GM18508 (cell line): Measurements from ENCODE around the gene SERPINF2.
"Not testable (repeated sequence)": the region's sequence is repeated elsewhere in the genome, so short reads cannot be mapped to it uniquely, and the experiment has no call there.

Source experiments
- ATAC-seq: cut with Tn5 transposase; IDR thresholded peaks from one replicate; pipeline ENCODE4 v1.9.1; 2021; ENCODE audit warnings: moderate number of reproducible peaks; ENCODE audit not compliant: insufficient read depth, unreplicated experiment

Gene SERPINF2

GRCh38 chr17:1758807-1759206, 16.1 kb downstream of the SERPINF2 start:
- no peak for ATAC-seq

DNA sequence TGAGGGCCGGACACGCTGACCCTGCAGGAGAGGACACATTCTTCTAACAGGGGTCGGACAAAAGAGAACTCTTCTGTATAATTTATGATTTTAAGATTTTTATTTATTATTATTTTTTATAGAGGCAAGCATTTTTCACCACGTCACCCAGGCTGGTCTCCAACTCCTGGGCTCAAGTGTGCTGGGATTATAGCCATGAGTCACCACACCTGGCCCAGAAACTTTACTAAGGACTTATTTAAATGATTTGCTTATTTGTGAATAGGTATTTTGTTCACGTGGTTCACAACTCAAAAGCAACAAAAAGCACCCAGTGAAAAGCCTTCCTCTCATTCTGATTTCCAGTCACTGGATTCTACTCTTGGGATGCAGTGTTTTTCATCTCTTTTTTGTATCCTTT, 16.9 kb downstream of the SERPINF2 start:
- no peak for ATAC-seq

- no peak for ATAC-seq
Measured at GRCh38 chr17:1762233-1762900, 19.7 kb downstream of the SERPINF2 start.

DNA sequence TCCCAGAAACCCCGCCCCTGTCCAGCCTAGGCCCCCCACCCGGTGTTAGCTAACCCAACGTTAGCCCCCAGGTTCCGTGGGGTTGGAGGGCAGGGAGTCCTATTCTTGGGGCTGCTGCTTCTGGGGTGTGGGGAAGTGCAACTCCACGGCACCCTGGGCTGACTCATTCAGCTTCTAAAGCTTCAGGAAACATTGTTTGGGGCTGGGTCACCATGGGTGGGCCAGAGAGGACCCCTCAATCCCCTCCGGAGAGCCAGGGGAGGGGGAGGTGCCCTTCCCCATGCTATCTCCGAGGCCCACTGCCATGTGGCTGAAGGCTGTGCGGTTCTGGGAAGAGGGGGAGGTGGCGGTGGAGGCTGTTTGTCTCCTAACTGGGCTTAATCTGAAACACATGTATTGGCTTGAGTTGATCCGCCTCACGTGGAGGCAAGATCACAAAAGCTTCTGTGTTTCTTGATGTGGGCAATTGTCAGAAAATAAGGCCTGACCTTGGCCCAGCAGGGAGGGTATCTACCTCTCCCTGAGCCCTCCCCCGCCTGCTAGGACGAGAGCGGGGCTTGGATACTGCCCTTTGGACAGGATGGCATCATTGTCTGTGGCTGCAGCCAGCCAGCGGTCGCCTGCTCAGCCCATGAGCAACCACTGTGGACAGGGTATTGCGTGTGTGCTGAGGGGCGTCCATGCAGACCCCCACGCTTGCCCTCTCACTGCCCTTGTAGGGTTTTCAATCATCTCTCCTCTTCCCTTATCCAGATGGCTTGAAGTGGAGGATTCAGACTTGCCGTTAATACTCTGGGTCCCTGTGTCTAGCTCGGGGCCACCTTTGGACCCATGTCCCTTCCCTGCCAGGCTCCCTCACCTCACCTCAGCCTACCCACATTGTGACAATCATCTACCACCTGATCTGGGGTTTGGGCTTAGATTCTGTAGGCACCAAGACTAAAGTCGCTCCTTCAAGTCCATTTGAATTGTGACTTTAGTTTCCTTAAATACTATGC, 20.5 kb downstream of the SERPINF2 start:
- no peak for ATAC-seq

GRCh38 chr17:1764284-1764683, 21.6 kb downstream of the SERPINF2 start:
- no peak for ATAC-seq

- ATAC-seq, result not testable (repeated sequence)
Measured at GRCh38 chr17:1764705-1765104, 22.0 kb downstream of the SERPINF2 start.

DNA sequence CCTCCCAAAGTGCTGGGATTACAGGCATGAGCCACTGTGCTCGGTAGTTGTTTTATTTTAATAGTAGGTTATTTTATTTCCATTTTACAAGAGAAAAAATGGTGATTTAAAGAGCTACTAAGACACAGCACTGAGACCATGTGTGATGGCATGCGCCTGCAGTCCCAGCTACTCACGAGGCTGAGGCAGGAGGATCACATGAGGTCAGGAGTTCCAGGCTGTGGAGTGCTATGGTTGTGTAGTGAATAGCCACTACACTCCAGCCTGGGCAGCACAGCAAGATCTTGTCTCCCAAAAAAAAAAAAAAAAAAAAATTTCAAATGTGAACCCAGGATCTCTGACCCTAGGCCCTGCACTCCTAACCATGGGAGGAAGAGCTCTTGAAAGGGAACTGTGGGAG, 22.9 kb downstream of the SERPINF2 start:
- ATAC-seq, result no peak

DNA sequence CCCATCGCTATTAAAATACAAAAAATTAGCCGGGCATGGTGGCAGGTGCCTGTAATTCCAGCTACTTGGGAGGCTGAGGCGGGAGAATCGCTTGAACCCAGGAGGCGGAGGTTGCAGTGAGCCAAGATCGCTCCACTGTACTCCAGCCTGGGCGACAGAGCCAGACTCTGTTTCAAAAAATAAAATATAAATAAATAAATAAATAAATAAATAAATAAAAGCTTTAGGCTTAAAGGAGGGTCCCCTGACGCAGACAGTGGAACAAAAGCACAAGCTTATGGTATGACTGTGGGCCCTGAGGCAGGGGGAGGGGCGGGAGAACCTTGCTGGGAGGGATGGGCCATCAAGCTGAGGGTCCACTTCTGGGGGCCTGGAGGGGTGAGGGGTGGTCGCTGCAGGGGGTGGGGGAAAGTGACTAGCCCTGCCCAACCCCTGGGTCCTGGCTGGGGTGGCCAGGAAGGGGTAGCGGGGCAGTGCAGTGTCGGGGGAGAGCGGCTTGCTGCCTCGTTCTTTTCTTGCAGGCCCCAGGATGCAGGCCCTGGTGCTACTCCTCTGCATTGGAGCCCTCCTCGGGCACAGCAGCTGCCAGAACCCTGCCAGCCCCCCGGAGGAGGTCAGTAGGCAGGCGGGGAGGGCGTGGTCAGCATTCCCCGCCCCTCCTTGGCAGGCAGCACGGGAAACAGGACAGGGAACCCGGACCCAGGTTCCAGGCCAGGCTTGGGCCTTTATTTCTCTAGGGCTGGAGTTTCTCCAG, 23.9 kb downstream of the SERPINF2 start:
- no peak for ATAC-seq

DNA sequence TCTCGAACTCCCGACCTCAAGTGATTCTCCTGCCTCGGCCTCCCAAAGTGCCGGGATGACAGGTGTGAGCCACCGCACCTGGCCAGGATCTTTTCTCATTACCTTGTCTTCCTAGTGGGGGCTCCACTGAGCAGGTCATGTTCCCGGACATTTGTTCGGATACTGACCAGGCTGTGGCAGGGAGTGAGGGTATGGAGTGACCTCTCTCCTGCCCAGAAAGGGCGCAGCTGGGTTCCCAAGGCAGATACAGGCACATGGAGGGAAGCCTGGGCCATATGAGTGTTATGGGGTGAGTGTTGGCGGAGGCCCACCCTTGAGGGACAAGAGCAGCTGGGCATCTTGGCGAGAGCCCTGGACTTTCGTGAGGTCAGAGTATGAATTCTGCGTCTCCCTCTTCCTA, 24.7 kb downstream of the SERPINF2 start:
- ATAC-seq, result no peak

- no peak for ATAC-seq
Measured at GRCh38 chr17:1769822-1770477, 27.3 kb downstream of the SERPINF2 start.

GRCh38 chr17:1773000-1773695, 30.5 kb downstream of the SERPINF2 start:
- ATAC-seq, result not testable (repeated sequence)

GRCh38 chr17:1773696-1774181, 31.1 kb downstream of the SERPINF2 start:
- ATAC-seq, result no peak

- no peak for ATAC-seq
Measured at GRCh38 chr17:1774390-1775176, 31.9 kb downstream of the SERPINF2 start.

- no peak for ATAC-seq
Measured at GRCh38 chr17:1776328-1776727, 33.7 kb downstream of the SERPINF2 start.

GRCh38 chr17:1776857-1777256, 34.2 kb downstream of the SERPINF2 start:
- no peak for ATAC-seq

DNA sequence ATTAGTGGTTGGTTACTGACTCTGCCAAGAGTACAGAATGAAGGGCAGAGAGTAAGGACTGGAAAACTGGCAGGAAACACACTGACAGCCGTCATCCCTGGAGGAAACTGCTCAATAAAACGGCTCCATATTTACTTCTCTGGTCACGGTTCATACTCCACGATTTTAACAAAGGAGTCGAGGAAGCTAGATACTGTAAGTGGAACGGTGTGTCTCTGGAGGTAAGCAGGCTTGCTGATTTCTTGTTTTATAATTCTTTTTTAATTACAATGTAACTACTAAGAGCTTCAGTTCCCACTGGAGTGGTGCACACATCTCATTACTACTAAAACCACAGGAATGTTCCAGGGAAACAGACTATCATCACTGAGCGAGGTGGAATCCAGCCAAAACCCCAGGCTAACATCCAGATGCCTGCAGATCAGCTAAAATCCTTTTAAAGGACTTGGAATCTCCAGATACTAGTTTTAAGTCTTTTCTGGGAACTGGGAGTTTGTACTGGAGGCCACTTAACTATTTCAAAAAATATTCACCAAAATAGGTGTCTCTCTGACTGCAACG, 37.0 kb downstream of the SERPINF2 start:
- ATAC-seq, result no peak

DNA sequence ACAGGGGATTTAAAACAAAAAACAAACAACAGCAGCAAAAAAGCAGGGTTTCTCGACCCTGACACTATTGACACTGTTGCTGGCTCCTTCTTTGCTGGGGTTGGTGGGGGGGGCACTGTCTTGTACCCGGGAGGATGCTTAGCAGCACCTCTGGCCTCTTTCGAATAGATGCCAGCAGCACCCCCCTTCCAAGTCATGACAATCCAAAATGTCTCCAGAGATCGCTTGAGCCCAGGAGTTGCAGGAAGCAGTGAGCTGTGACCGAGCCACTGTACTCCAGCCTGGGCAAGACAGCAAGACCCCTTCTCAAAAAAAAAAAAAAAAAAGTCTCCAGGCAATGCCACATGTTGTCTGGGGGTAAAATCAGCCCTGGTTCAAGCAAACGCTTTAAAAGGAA, 39.5 kb downstream of the SERPINF2 start:
- ATAC-seq, result no peak

DNA sequence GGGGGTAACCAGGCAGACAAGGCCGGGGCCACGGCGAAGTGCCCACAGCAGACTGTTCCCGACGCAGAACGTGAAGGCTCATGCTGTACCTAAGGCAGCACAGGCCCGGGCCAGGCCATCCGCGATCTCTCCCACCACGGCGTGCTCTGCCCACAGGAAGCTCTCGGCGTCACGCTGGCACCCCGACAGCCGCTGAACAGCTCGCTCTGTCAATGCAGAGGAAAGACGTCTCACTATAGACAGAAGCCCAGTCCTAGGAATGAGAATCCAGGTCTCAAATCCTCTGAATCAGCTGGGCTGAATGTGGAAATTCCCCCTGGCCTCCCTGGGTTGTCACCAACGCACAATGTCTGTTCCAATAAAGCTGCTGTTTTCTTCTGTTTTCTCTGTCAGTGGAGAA, 40.6 kb downstream of the SERPINF2 start:
- ATAC-seq, result no peak
